ENCODE data around the gene STK10. TPM values are rescaled to one million over a fixed set of nuclear protein-coding genes. Genes with fewer than 3 reads are reported as not detected.

STK10 gene
- total RNA-seq, 3 donors from 2014 or later (not counting 1 experiment from before 2014, with no cell fraction given) = 705 to 879 (median 783) TPM

DNA sequence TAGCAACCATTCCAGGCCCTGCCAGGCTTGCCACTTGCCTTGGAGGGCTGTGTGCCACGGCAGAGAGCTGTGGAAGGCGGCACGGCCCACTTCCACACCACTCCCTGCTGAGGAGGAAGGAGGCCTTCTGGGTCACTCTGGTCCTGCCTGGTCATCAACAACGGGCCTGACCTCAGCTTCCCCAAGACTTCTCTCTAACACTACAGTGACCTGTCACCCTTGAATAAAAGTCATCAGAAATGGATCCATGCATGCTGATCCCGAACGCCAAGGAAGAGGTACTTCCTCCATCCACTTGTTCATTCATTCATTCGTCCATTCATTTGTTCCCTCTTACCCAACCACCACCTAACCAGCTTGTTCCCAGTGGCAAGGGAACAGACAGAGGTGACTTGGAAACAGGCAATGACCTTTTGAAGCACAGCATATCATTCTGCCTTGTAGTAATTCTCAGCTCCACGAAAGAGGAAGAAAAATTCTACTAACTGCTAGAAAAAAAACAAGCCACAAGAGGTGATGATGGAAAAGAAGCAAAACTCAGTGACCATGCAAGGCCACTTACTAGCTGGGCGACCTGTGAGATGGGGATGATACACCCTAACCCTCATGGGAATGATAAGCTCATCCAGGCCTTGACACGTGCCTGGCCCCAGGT is 58.6 kb downstream of the STK10 start:
- Mint-ChIP-seq H3K4me1 (peaks cover 90% of the 10 kb centered on the region in 2 donors), H3K27me3 (ENCODE audit: low read depth in 2 of 2) (no peaks in the 10 kb centered on the region), H3K36me3 (peaks cover 5% of the 10 kb centered on the region), H3K27ac (peak overlapping the region; percentile 87 to 90), H3K4me3 (no peak overlapping the region), H3K9me3 (no peaks in the 10 kb centered on the region)
- DNase-seq (no peak), ATAC-seq (no peak)
- Histone ChIP-seq H3K36me3 (ENCODE audit: control insufficient read depth, insufficient read depth, low read length) (peaks cover 60% of the 10 kb centered on the region), H3K27ac (ENCODE audit: low read length) (peak overlapping the region; percentile 6), H3K27me3 (ENCODE audit: control insufficient read depth, insufficient read depth, low read length) (no peaks in the 10 kb centered on the region), H3K9me3 (ENCODE audit: control insufficient read depth, insufficient read depth, low read length) (no peaks in the 10 kb centered on the region), H3K4me1 (ENCODE audit: control insufficient read depth, insufficient read depth, low read length) (peaks cover 63% of the 10 kb centered on the region), H3K4me3 (ENCODE audit: low read length) (no peak overlapping the region)
- WGBS (ENCODE audit: insufficient coverage) = 81% methylated on average over 9 of the region's 10 CpGs
- intact Hi-C loops (cut with micrococcal nuclease) = no loop called here
- TF ChIP-seq, protein P1, sequence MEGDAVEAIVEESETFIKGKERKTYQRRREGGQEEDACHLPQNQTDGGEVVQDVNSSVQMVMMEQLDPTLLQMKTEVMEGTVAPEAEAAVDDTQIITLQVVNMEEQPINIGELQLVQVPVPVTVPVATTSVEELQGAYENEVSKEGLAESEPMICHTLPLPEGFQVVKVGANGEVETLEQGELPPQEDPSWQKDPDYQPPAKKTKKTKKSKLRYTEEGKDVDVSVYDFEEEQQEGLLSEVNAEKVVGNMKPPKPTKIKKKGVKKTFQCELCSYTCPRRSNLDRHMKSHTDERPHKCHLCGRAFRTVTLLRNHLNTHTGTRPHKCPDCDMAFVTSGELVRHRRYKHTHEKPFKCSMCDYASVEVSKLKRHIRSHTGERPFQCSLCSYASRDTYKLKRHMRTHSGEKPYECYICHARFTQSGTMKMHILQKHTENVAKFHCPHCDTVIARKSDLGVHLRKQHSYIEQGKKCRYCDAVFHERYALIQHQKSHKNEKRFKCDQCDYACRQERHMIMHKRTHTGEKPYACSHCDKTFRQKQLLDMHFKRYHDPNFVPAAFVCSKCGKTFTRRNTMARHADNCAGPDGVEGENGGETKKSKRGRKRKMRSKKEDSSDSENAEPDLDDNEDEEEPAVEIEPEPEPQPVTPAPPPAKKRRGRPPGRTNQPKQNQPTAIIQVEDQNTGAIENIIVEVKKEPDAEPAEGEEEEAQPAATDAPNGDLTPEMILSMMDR (IDR thresholded peaks at IDR 0.05) = no peak

DNA sequence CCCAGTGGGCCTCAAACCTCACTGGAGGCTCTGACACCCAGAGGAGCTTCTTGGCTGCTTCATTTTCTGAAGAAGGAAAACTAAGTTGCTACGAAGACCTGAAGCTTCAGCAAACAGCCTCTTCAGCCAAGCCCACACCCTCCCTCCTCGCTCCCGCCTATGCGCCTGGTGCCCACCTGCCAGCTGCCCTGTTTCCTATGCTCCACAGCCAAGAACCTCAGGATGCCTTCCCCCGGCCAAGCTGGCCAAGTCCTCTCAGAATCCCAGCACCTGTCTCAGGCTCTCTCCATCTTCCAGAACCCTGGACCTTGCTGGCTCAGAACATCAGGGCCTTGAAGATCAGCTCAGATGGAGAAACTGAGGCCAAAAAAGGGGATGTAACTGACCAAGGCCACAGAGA is 60.4 kb downstream of the STK10 start:
- no peaks in the 10 kb centered on the region for H3K27me3 ChIP-seq (ENCODE audit: control insufficient read depth, insufficient read depth, low read length)
- Mint-ChIP-seq H3K9me3 (no peaks in the 10 kb centered on the region), H3K4me1 (peaks cover 86 to 90% of the 10 kb centered on the region in 2 donors), H3K4me3 (no peak overlapping the region), H3K27ac (peak overlapping the region; percentile 87 to 90), H3K27me3 (ENCODE audit: low read depth in 2 of 2) (no peaks in the 10 kb centered on the region), H3K36me3 (peaks cover 5% of the 10 kb centered on the region)
- ATAC-seq (no peak), DNase-seq (no peak)
- peaks cover 66% of the 10 kb centered on the region for H3K36me3 ChIP-seq (ENCODE audit: control insufficient read depth, insufficient read depth, low read length)
- no peaks in the 10 kb centered on the region for H3K9me3 ChIP-seq (ENCODE audit: control insufficient read depth, insufficient read depth, low read length)
- intact Hi-C loops (cut with micrococcal nuclease) = no loop called here
- 92% methylated on average over 5 of the region's 5 CpGs for WGBS (ENCODE audit: insufficient coverage)
- TF ChIP-seq, protein P1 (IDR thresholded peaks at IDR 0.05) = no peak
- H3K4me3 ChIP-seq (ENCODE audit: low read length) = no peak overlapping the region
- peak overlapping the region; percentile 6 for H3K27ac ChIP-seq (ENCODE audit: low read length)
- H3K4me1 ChIP-seq (ENCODE audit: control insufficient read depth, insufficient read depth, low read length) = peaks cover 59% of the 10 kb centered on the region

DNA sequence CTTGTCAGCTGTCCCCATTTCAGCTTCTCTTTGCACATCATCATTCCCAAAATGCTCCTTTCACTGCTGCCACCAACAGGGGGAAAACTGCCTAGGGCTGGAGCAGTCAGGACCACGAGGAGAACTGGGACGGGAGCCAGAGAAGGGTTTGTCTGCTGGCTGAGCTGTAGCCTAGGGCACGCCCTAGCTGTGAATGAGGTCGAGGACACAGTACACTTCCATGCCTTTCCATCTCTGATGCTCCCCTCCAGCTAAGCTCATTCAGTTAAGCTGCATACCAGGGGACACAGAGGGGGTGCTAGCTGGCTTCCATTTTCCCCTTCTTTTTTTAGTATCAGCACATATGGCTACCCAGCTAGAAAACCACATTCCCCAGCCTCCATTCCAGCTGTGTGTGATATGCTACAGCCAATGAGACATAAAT is 64.7 kb downstream of the STK10 start:
- Mint-ChIP-seq H3K9me3 (no peaks in the 10 kb centered on the region), H3K27ac (peak overlapping the region; percentile 83 to 87), H3K4me1 (peaks cover 69 to 83% of the 10 kb centered on the region in 2 donors), H3K27me3 (ENCODE audit: low read depth in 2 of 2) (no peaks in the 10 kb centered on the region), H3K36me3 (peaks cover 5% of the 10 kb centered on the region), H3K4me3 (no peak overlapping the region)
- Histone ChIP-seq H3K9me3 (ENCODE audit: control insufficient read depth, insufficient read depth, low read length) (no peaks in the 10 kb centered on the region), H3K36me3 (ENCODE audit: control insufficient read depth, insufficient read depth, low read length) (peaks cover 57% of the 10 kb centered on the region), H3K4me3 (ENCODE audit: low read length) (no peak overlapping the region), H3K4me1 (ENCODE audit: control insufficient read depth, insufficient read depth, low read length) (peaks cover 50% of the 10 kb centered on the region), H3K27ac (ENCODE audit: low read length) (peak overlapping the region; percentile 18), H3K27me3 (ENCODE audit: control insufficient read depth, insufficient read depth, low read length) (no peaks in the 10 kb centered on the region)
- intact Hi-C loops (cut with micrococcal nuclease) = no loop called here
- ATAC-seq (no peak), DNase-seq (no peak)
- TF ChIP-seq, protein P1 (IDR thresholded peaks at IDR 0.05) = no peak
- WGBS (ENCODE audit: insufficient coverage) = 63% methylated on average over 4 of the region's 4 CpGs
